IMR-90 (cell line): ENCODE measurements around the gene SLC25A21. TPM values are rescaled to one million over a fixed set of nuclear protein-coding genes. Genes with fewer than 3 reads are reported as not detected.

Source experiments
- ATAC-seq: fragments of 200-7000 bp; cut with Tn5 transposase; 2 replicates; pipeline ENCODE4 v1.9.1; 2020; ENCODE audit warnings: low read depth, mild to moderate bottlenecking, moderate library complexity
- BruUV-seq: library from RNA; stranded (reverse); fragments of 400-500 nt; replicated peaks from 2 replicates; lab custom pipeline; 2021; lab: Mats Ljungman, UMichigan
- CTCF ChIA-PET: fragments of 300-600 bp; formaldehyde crosslinking; extraction: SDS; loops from one replicate; lab custom pipeline; 2021; ENCODE audit warnings: antibody characterized with exemption; lab: Yijun Ruan, JAX
- POLR2A ChIA-PET: fragments of 300-600 bp; sonication (Branson Sonifier 250); formaldehyde crosslinking; loops from one replicate; lab custom pipeline; 2022; ENCODE audit warnings: antibody characterized with exemption; ENCODE audit not compliant: unreplicated experiment; lab: Charles Lee
- DNase-seq: peaks from one replicate; pipeline ENCODE4 v3.0.0; 2013
- H2AFZ ChIP-seq: replicated peaks from 2 replicates; pipeline ENCODE3; 2013; ENCODE audit warnings: low read length, mild to moderate bottlenecking; ENCODE audit not compliant: poor library complexity
- H2AK5ac ChIP-seq: 2 replicates; pipeline ENCODE4 v1.6.1; 2013; ENCODE audit warnings: low read depth, low read length, inconsistent platforms
- H2AK9ac ChIP-seq: replicated peaks from 2 replicates; pipeline ENCODE3; 2013; ENCODE audit warnings: mild to moderate bottlenecking, low read depth, low read length, moderate library complexity; ENCODE audit not compliant: poor library complexity
- H2BK120ac ChIP-seq: 2 replicates; pipeline ENCODE4 v1.6.1; 2013; ENCODE audit warnings: low read depth, low read length, inconsistent platforms
- H2BK15ac ChIP-seq: 3 replicates; pipeline ENCODE4 v1.6.1; 2013; ENCODE audit warnings: low read depth, low read length, inconsistent platforms
- H2BK20ac ChIP-seq: 2 replicates; pipeline ENCODE4 v1.6.1; 2013; ENCODE audit warnings: low read depth, mild to moderate bottlenecking, inconsistent platforms, low read length, moderate library complexity
- H2BK5ac ChIP-seq: 2 replicates; pipeline ENCODE4 v1.6.1; 2013; ENCODE audit warnings: mild to moderate bottlenecking, low read depth, low read length, inconsistent platforms; ENCODE audit not compliant: poor library complexity, severe bottlenecking
- H3K14ac ChIP-seq: replicated peaks from 2 replicates; pipeline ENCODE4 v1.6.1; 2013; ENCODE audit warnings: low read depth, low read length, inconsistent platforms
- H3K18ac ChIP-seq: 2 replicates; pipeline ENCODE4 v1.6.1; 2013; ENCODE audit warnings: low read depth, low read length, control low read depth
- H3K23ac ChIP-seq: 2 replicates; pipeline ENCODE4 v1.6.1; 2013; ENCODE audit warnings: low read depth, low read length, inconsistent platforms
- H3K27ac ChIP-seq: 2 replicates; pipeline ENCODE4 v1.5.1; 2013; ENCODE audit warnings: mild to moderate bottlenecking, control low read depth, low read length; ENCODE audit not compliant: insufficient read depth
- H3K27me3 ChIP-seq: 2 replicates; pipeline ENCODE4 v1.6.1; 2013; ENCODE audit warnings: low read length; ENCODE audit not compliant: control insufficient read depth, insufficient read depth
- H3K36me3 ChIP-seq: 2 replicates; pipeline ENCODE4 v1.6.1; 2013; ENCODE audit warnings: low read length, mixed read lengths; ENCODE audit not compliant: control insufficient read depth, insufficient read depth
- H3K4ac ChIP-seq: 2 replicates; pipeline ENCODE4 v1.6.1; 2013; ENCODE audit warnings: low read depth, low read length, inconsistent platforms
- H3K4me1 ChIP-seq: 2 replicates; pipeline ENCODE4 v1.6.1; 2013; ENCODE audit warnings: low read length, mixed read lengths; ENCODE audit not compliant: control insufficient read depth, insufficient read depth
- H3K4me2 ChIP-seq: 2 replicates; pipeline ENCODE4 v1.6.1; 2013; ENCODE audit warnings: low read depth, mild to moderate bottlenecking, control low read depth, low read length, moderate library complexity
- H3K4me3 ChIP-seq: 2 replicates; pipeline ENCODE4 v1.5.1; 2013; ENCODE audit warnings: low read depth, mild to moderate bottlenecking, control low read depth, low read length, moderate library complexity; ENCODE audit not compliant: insufficient read depth
- H3K56ac ChIP-seq: 2 replicates; pipeline ENCODE4 v1.6.1; 2013; ENCODE audit warnings: low read length, inconsistent platforms; ENCODE audit not compliant: insufficient read depth; ENCODE audit errors: extremely low read depth
- H3K79me1 ChIP-seq, 2 experiments: 2 replicates each; pipeline ENCODE4 v1.6.1; 2013; ENCODE audit warnings: low read length in 2 of 2, inconsistent platforms in 1 of 2, low read depth in 1 of 2
- H3K9ac ChIP-seq: 2 replicates; pipeline ENCODE4 v1.6.1; 2013; ENCODE audit warnings: low read depth, low read length, control low read depth
- H3K9me1 ChIP-seq: 2 replicates; pipeline ENCODE4 v1.6.1; 2013; ENCODE audit warnings: low read length, inconsistent platforms; ENCODE audit not compliant: insufficient read depth
- H3K9me3 ChIP-seq: 2 replicates; pipeline ENCODE4 v1.6.1; 2013; ENCODE audit warnings: low read length; ENCODE audit not compliant: control insufficient read depth, insufficient read depth
- H4K20me1 ChIP-seq: 2 replicates; pipeline ENCODE4 v1.6.1; 2013; ENCODE audit warnings: low read length, inconsistent platforms; ENCODE audit not compliant: insufficient read depth
- H4K5ac ChIP-seq: 2 replicates; pipeline ENCODE4 v1.6.1; 2013; ENCODE audit warnings: mild to moderate bottlenecking, low read depth, low read length, control low read depth
- H4K8ac ChIP-seq, 2 experiments: 2 replicates each; pipeline ENCODE4 v1.6.1; 2013; ENCODE audit warnings: low read depth in 2 of 2, low read length in 2 of 2, control low read depth in 1 of 2, inconsistent platforms in 1 of 2
- H4K91ac ChIP-seq: 2 replicates; pipeline ENCODE4 v1.6.1; 2013; ENCODE audit warnings: low read depth, low read length, inconsistent platforms; ENCODE audit not compliant: insufficient read depth
- BHLHE40 ChIP-seq: fragments of 150-350 bp; IDR thresholded peaks from 2 replicates; pipeline ENCODE4 v1.6.1; 2016; ENCODE audit warnings: mild to moderate bottlenecking, low read depth, low read length
- CEBPB ChIP-seq: IDR thresholded peaks from 2 replicates; pipeline ENCODE4 v1.6.1; 2012; ENCODE audit warnings: low read depth, low read length, improper control_type of control experiment
- CHD1 ChIP-seq: IDR thresholded peaks from 2 replicates; pipeline ENCODE4 v1.6.1; 2012; ENCODE audit warnings: low read depth, low read length, improper control_type of control experiment
- FOS ChIP-seq: fragments of 150-350 bp; IDR thresholded peaks from 2 replicates; pipeline ENCODE4 v1.6.1; 2016; ENCODE audit warnings: low read depth, low read length
- MAFK ChIP-seq: IDR thresholded peaks from 2 replicates; pipeline ENCODE4 v1.6.1; 2012; ENCODE audit warnings: low read depth, low read length, improper control_type of control experiment
- MAZ ChIP-seq: IDR thresholded peaks from 2 replicates; pipeline ENCODE4 v1.6.1; 2012; ENCODE audit warnings: low read depth, mild to moderate bottlenecking, low read length, improper control_type of control experiment, moderate library complexity, borderline replicate concordance
- MXI1 ChIP-seq: IDR thresholded peaks from 2 replicates; pipeline ENCODE4 v1.6.1; 2012; ENCODE audit warnings: low read depth, mild to moderate bottlenecking, low read length, moderate library complexity, borderline replicate concordance
- NFE2L2 ChIP-seq: fragments of 150-350 bp; IDR thresholded peaks from 2 replicates; pipeline ENCODE4 v1.6.1; 2016; ENCODE audit warnings: low read depth, mild to moderate bottlenecking, low read length
- POLR2A ChIP-seq: IDR thresholded peaks from 2 replicates; pipeline ENCODE4 v1.6.1; 2012; ENCODE audit warnings: mild to moderate bottlenecking, low read depth, low read length
- RAD21 ChIP-seq: IDR thresholded peaks from 2 replicates; pipeline ENCODE4 v1.6.1; 2012; ENCODE audit warnings: low read length, improper control_type of control experiment
- RCOR1 ChIP-seq: IDR thresholded peaks from 2 replicates; pipeline ENCODE4 v1.6.1; 2012; ENCODE audit warnings: mild to moderate bottlenecking, low read length, improper control_type of control experiment; ENCODE audit not compliant: insufficient replicate concordance
- RFX5 ChIP-seq: IDR thresholded peaks from 2 replicates; pipeline ENCODE4 v1.8.0; 2012; ENCODE audit warnings: low read depth, mild to moderate bottlenecking, low read length, moderate library complexity
- SMC3 ChIP-seq: fragments of 150-350 bp; IDR thresholded peaks from 2 replicates; pipeline ENCODE4 v1.6.1; 2016; ENCODE audit warnings: low read depth, mild to moderate bottlenecking, antibody characterized with exemption, low read length, moderate library complexity
- USF2 ChIP-seq: fragments of 150-350 bp; IDR thresholded peaks from 2 replicates; pipeline ENCODE4 v1.6.1; 2017; ENCODE audit warnings: mild to moderate bottlenecking, antibody characterized with exemption, low read length, low read depth
- WGBS, 2 experiments: methylation state at CpG; one replicate each; pipeline versions ENCODE4 v1.1.5 to v1.1.7; 2013; ENCODE audit warnings: missing lambda C conversion rate in 2 of 2; ENCODE audit not compliant: insufficient read length in 1 of 2; ENCODE audit errors: extremely low coverage in 2 of 2; 5-methylcytosine and 5-hydroxymethylcytosine counted together
- dilution Hi-C: fragments of 300-500 bp; cut with HindIII; formaldehyde crosslinking; loops from one replicate; pipeline ENCODE4 v1.14.3; 2018; ENCODE audit warnings: low sequenced_read_pairs; ENCODE audit not compliant: unreplicated experiment
- in situ Hi-C: fragments of 300-500 bp; cut with MboI; formaldehyde crosslinking; loops from 3 replicates; pipeline ENCODE4 v1.14.3; 2019; ENCODE audit warnings: low sequenced_read_pairs, inconsistent platforms, mixed read lengths
- intact Hi-C: fragments of 100-400 bp; cut with micrococcal nuclease; formaldehyde crosslinking; loops from 2 replicates; pipeline ENCODE4 v1.10.0; 2022
- polyA plus RNA-seq, 3 experiments: library from polyadenylated mRNA; depleted of rRNA; stranded (reverse); fragments of >200 nt; gene quantifications; 2 replicates each; pipeline ENCODE4 v1.2.3, GENCODE V29; 2012; ENCODE audit warnings: low replicate concordance in 1 of 3
- total RNA-seq: library from RNA; depleted of rRNA; stranded (reverse); fragments of >200 nt; gene quantifications from 2 replicates; pipeline ENCODE4 v1.2.3, GENCODE V29; 2012
- TF ChIP-seq, protein P1 (sequence below): conservative IDR thresholded peaks from 2 replicates; pipeline ENCODE4 v1.5.1; 2012; ENCODE audit warnings: mild to moderate bottlenecking, low read depth, low read length, improper control_type of control experiment
- TF ChIP-seq, protein P2 (sequence below): fragments of 150-350 bp; IDR thresholded peaks from 2 replicates; pipeline ENCODE4 v1.6.1; 2016; ENCODE audit warnings: low read depth, mild to moderate bottlenecking, low read length, moderate library complexity, borderline replicate concordance

The SLC25A21 gene
- total and polyA plus RNA-seq, 2 of the 4 experiments (the other 2 are of a cell fraction) = 0.62 to 0.90 TPM

DNA sequence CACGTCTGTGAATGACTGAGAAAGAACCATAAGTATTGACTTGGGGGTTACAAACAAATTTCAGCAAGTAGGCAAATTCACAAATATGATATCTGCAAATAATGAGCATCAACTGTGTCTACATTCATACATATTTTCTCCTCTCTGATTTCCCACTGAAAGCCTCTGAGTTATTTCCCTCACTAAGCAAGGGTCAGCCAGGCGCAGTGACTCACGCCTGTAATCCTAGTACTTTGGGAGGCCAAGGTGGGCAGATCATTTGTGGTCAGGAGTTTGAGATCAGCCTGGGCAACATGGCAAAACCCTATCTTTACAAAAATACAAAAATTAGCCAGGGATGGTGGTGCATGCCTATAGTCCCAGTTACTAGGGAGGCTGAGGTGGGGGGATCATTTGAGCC lies 80.8 kb downstream of the SLC25A21 start:
- no peak; the same call in 1 of the 2 replicates for ATAC-seq
- no peak overlapping the region for H3K14ac ChIP-seq
- H2BK120ac ChIP-seq = no peak overlapping the region
- whole genome bisulfite sequencing, 2 experiments = no CpG with 5 or more reads among the region's 3 CpGs
- no peak overlapping the region for H3K56ac ChIP-seq
- no peak overlapping the region for H2BK15ac ChIP-seq
- CTCF ChIA-PET = no interaction called here
- H3K79me1 ChIP-seq = no peaks in the 10 kb centered on the region; a peak in 1 of 4 replicates
- dilution Hi-C loops = no loop called here
- no peak overlapping the region for H3K4ac ChIP-seq
- no peaks in the 10 kb centered on the region for H3K9me3 ChIP-seq
- peaks cover 3% of the 10 kb centered on the region for H3K9me1 ChIP-seq
- TF ChIP-seq MXI1 = no peak
- no peak for TF ChIP-seq SMC3
- no peak for TF ChIP-seq MAZ
- TF ChIP-seq CHD1 = no peak
- TF ChIP-seq RCOR1 = no peak
- TF ChIP-seq NFE2L2 = no peak
- TF ChIP-seq RAD21 = no peak
- no peak for TF ChIP-seq CEBPB
- no peak for TF ChIP-seq USF2
- TF ChIP-seq, protein P1, sequence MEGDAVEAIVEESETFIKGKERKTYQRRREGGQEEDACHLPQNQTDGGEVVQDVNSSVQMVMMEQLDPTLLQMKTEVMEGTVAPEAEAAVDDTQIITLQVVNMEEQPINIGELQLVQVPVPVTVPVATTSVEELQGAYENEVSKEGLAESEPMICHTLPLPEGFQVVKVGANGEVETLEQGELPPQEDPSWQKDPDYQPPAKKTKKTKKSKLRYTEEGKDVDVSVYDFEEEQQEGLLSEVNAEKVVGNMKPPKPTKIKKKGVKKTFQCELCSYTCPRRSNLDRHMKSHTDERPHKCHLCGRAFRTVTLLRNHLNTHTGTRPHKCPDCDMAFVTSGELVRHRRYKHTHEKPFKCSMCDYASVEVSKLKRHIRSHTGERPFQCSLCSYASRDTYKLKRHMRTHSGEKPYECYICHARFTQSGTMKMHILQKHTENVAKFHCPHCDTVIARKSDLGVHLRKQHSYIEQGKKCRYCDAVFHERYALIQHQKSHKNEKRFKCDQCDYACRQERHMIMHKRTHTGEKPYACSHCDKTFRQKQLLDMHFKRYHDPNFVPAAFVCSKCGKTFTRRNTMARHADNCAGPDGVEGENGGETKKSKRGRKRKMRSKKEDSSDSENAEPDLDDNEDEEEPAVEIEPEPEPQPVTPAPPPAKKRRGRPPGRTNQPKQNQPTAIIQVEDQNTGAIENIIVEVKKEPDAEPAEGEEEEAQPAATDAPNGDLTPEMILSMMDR = no peak
- TF ChIP-seq BHLHE40 = no peak
- no peak for TF ChIP-seq FOS
- TF ChIP-seq RFX5 = no peak
- no peak for TF ChIP-seq MAFK
- TF ChIP-seq, protein P2, sequence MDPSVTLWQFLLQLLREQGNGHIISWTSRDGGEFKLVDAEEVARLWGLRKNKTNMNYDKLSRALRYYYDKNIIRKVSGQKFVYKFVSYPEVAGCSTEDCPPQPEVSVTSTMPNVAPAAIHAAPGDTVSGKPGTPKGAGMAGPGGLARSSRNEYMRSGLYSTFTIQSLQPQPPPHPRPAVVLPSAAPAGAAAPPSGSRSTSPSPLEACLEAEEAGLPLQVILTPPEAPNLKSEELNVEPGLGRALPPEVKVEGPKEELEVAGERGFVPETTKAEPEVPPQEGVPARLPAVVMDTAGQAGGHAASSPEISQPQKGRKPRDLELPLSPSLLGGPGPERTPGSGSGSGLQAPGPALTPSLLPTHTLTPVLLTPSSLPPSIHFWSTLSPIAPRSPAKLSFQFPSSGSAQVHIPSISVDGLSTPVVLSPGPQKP = no peak
- no peak for TF ChIP-seq POLR2A
- H3K4me2 ChIP-seq = no peak overlapping the region
- no TSS peak for BruUV-seq
- H3K36me3 ChIP-seq = no peaks in the 10 kb centered on the region
- no peak overlapping the region for H2AFZ ChIP-seq
- H3K4me1 ChIP-seq = peaks cover 4% of the 10 kb centered on the region
- peak; percentile 23 for DNase-seq
- H4K8ac ChIP-seq = no peak overlapping the region
- no peak overlapping the region for H3K23ac ChIP-seq
- intact Hi-C loops = no loop called here
- H2BK5ac ChIP-seq = no peak overlapping the region
- H2BK20ac ChIP-seq = no peak overlapping the region; the same call in 1 of the 2 replicates
- no peak overlapping the region for H2AK9ac ChIP-seq
- H4K5ac ChIP-seq = no peak overlapping the region
- POLR2A ChIA-PET = no interaction called here
- H3K9ac ChIP-seq = no peak overlapping the region
- H3K27me3 ChIP-seq = no peaks in the 10 kb centered on the region
- H3K18ac ChIP-seq = no peak overlapping the region
- no peak overlapping the region for H3K4me3 ChIP-seq
- H4K91ac ChIP-seq = no peak overlapping the region
- H4K20me1 ChIP-seq = no peaks in the 10 kb centered on the region
- no peak overlapping the region for H3K27ac ChIP-seq
- in situ Hi-C loops = no loop called here
- H2AK5ac ChIP-seq = no peak overlapping the region
